NCI-H1694 (cell line): ENCODE data around the gene PIP5K1A.
"Not testable (repeated sequence)": the region's sequence is repeated elsewhere in the genome, so short reads cannot be mapped to it uniquely, and the experiment has no call there.

Source experiments
- DNase-seq: peaks from one replicate; lab custom pipeline; 2025; lab: John Stamatoyannopoulos, UW

Gene PIP5K1A

DNA sequence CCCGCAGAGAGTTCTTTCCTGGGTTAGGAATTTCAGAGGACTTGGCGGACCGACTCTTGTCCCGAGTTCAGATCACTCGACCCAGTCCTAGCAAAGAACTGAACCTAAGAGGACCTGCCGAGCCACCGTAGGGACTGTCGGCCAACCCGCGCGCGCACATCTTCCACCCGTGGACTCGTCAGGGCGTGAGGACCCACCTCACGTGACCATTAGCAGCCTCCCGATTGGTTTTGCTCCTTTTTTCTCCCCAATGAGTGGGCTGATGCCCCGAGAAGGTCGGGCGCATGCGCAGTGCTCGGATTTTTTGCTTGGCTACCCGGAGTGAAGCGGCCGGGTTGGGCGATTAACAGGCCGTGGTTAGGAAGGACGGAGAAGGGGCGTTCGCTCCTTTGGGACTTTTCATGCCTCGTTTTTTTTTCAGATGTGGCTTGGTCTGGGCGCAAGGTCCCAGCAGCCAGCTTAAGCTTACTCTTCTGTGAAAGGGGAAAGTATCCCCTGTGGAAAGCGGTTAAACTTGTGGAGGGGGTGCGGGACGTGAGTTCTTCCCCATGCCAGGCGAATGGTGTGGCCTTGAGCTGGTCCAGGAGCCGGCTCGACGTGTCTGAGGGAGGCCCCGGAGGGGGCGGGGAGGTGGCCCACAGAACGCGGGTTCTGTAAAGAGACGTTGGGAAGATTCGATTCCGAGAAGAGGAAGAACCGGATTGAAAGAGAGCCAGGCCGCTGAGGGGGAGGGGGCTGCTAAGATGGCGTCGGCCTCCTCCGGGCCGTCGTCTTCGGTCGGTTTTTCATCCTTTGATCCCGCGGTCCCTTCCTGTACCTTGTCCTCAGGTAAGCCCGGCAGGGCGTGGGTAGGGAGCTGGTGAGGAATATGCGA is at the start of gene PIP5K1A:
PIP5K1A (plus strand) TSS at position 299 of the 874 bp plus-strand sequence; CDS start at position 744, 445 bp downstream.
- peak; percentile 99 for DNase-seq

DNA sequence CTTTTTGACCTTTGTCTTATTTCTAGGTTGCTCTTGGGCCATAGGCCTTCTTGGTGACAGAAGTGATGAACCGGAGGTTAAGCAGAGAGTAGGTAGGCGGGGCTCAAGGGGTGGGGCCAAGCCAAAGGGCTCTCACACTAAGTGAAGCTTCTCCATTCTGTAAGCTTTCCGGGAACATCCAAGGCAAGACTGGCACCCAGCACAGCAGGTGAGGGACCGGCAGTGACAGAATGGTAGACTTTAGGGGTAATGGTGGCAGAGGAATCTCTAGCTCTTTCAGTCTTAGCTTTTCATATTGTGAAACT is 41.9 kb upstream of the PIP5K1A start, which contains the start of gene TNFAIP8L2:
TNFAIP8L2 (plus strand) TSS at position 135 of the 305 bp plus-strand sequence. CDS start 2,049 bp downstream, outside the sequence.
- no peak for DNase-seq

- no peak for DNase-seq
These were observed 41.3 kb upstream of the PIP5K1A start for GRCh38 chr1:151157067-151157531.

GRCh38 chr1:151158326-151158725 is 40.0 kb upstream of the PIP5K1A start:
- no peak for DNase-seq

DNA sequence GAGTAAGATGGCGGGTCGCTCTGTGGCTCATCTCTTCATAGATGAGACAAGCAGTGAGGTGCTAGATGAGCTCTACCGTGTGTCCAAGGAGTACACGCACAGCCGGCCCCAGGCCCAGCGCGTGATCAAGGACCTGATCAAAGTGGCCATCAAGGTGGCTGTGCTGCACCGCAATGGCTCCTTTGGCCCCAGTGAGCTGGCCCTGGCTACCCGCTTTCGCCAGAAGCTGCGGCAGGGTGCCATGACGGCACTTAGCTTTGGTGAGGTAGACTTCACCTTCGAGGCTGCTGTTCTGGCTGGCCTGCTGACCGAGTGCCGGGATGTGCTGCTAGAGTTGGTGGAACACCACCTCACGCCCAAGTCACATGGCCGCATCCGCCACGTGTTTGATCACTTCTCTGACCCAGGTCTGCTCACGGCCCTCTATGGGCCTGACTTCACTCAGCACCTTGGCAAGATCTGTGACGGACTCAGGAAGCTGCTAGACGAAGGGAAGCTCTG is 39.6 kb upstream of the PIP5K1A start:
- DNase-seq = no peak

DNA sequence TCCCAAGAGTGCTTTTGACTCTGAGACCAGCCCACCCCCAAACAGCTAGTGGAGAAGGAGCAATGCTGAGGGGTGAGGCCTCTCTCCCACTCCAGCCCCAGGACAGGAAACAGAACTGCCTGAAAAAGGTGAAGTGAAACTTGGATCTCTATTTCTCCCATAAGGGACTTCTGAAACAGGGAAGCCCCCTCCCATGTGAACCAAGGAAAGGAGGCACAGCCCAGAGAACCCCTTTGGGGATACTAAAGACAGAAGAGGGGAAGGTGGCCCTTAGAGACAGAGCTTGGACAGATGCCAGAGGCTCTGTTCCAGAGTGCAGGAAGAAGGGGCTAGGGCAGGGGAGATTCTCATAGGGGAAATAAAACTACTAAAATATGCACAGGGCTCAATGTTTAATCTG is 39.0 kb upstream of the PIP5K1A start:
- no peak for DNase-seq

- no peak for DNase-seq
These were observed 33.5 kb upstream of the PIP5K1A start for GRCh38 chr1:151164732-151165280.

- peak; percentile 51 for DNase-seq
These were observed 33.0 kb upstream of the PIP5K1A start for GRCh38 chr1:151165281-151165737.

DNA sequence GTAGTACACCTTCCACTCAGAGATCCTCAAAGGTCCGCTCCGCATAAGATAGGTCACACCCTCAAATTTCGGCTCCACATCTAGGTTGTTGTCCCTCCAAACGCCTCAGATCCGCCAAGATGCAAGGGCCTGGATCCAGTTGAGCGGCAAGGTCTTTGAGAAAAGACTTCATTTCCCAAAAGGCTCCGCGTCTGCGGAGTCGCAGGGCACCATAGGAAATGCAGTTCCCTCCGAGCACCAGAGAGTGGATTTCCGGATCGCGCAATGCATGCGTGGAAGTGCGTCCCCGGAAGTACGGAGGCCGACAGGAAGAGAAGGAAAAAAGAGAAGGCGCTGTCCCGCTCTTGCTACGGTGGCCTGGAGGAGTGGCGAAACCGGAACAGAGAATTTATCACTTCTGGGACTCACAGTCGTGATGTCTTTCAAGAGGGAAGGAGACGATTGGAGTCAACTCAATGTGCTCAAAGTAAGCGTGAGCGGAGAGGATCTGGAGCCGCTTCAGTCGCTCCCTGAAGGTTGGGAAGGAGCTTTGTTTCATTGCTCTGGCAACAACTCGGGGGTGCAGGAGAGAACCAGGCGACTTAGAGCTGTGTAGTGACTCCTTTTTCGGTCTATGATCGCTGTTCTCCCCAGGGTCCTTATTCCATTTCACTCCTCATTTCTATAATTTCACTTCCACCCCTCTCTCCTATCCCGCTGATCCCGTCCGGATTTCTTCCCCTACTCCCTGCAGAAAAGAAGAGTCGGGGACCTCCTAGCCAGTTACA is 32.4 kb upstream of the PIP5K1A start, which contains the start of the genes LYSMD1 and SCNM1:
LYSMD1 (minus strand) TSS at position 165 of the 767 bp plus-strand sequence. CDS start 644 bp downstream, outside the sequence.
SCNM1 (plus strand) TSS at position 407 of the 767 bp plus-strand sequence; CDS start at position 416, 9 bp downstream.
- peak; percentile 99 for DNase-seq

- no peak for DNase-seq
These were observed 31.8 kb upstream of the PIP5K1A start for GRCh38 chr1:151166505-151166956.

DNA sequence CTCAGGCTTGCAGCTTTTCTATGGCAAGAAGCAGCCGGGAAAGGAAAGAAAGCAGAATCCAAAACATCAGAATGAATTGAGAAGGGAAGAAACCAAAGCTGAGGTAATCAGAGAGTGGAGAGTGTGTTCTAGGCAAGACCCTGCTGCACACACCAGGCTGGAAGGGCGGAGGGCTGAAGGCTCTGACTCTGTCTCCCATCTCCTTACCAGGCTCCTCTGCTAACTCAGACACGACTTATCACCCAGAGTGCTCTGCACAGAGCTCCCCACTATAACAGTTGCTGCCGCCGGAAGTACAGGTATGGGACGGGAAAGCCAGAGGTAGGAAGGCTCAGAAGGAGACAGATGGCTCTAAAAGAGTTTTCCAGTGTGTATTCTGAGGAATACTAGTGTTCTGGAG is 31.2 kb upstream of the PIP5K1A start:
- DNase-seq = no peak

- DNase-seq = no peak
These were observed 27.2 kb upstream of the PIP5K1A start for GRCh38 chr1:151171190-151171589.

- DNase-seq = no peak
These were observed 23.2 kb upstream of the PIP5K1A start for GRCh38 chr1:151175041-151175741.

DNA sequence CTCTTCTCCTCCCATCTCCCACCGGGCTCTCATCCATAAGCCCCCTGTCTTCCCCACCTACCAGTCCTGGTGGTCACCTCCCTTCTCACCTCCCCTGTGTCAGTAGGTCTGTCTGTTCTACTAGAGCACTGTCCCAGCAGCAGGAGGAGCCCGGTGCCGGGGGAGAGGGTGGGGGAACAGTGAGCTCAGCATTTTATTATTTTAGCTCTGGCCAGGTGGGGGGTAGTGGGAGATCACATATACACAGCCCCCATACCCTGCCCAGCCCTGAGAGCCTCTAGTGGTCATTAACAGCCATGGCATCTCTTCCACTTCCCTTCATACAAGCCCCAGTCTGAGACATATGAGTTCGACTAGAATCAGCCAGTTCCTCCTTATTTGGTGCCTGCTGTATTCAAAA is 22.5 kb upstream of the PIP5K1A start, which contains the start of gene TMOD4:
TMOD4 (minus strand) TSS at position 119 of the 400 bp plus-strand sequence. CDS start 1,106 bp downstream, outside the sequence.
- peak; percentile 27 for DNase-seq

- no peak for DNase-seq
These were observed 21.8 kb upstream of the PIP5K1A start for GRCh38 chr1:151176514-151177045.

GRCh38 chr1:151184211-151184610 is 14.1 kb upstream of the PIP5K1A start:
- DNase-seq = no peak

GRCh38 chr1:151187205-151187604 is 11.1 kb upstream of the PIP5K1A start:
- peak; percentile 52 for DNase-seq

GRCh38 chr1:151188667-151189066 is 9.7 kb upstream of the PIP5K1A start:
- not testable (repeated sequence) for DNase-seq

- peak; percentile 96 for DNase-seq
These were observed 8.5 kb upstream of the PIP5K1A start, which contains the start of gene VPS72 for GRCh38 chr1:151189637-151190445. Gene VPS72, minus strand, starts transcription at chr1:151190197. Its CDS starts 76 bp downstream, at chr1:151190121.

DNA sequence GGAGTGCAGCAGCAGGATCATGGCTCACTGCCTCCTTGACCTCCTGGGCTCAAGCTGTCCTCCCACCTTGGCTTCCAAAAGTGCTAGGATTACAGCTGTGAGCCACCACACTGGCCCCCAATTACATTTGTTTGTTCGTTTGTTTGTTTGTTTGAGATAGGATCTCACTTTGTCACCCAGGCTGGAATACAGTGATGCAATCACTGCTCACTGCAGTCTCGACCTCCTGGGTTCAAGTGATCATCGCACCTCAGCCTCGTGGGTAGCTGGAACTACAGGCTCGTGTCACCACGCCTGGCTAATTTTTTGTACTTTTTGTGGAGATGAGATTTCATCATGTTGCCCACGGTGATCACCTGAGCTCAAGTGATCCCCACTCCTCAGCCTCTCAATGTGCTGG is 6.3 kb upstream of the PIP5K1A start:
- no peak for DNase-seq
